Skin of body (tissue), 2 donors: Measurements from ENCODE around the gene SPINT1. TPM values are rescaled to one million over a fixed set of nuclear protein-coding genes. Genes with fewer than 3 reads are reported as not detected.
"Not testable (repeated sequence)": the region's sequence is repeated elsewhere in the genome, so short reads cannot be mapped to it uniquely, and the experiment has no call there.

ENCODE experiments used
- DNase-seq: peaks from one replicate; lab custom pipeline; 2025; lab: John Stamatoyannopoulos, UW
- total RNA-seq: library from RNA; depleted of rRNA; stranded (reverse); fragments of >200 nt; gene quantifications from one replicate; pipeline ENCODE4 v1.2.3, GENCODE V29; 2014

SPINT1 gene
- total RNA-seq, 1 donor from 2014 or later, result 50.8 TPM

- DNase-seq, result peak; percentile 59
These were observed 13.9 kb downstream of the SPINT1 start for GRCh38 chr15:40857601-40858341.

GRCh38 chr15:40858706-40859105 is 14.9 kb downstream of the SPINT1 start:
- no peak for DNase-seq

GRCh38 chr15:40859206-40859851 is 15.5 kb downstream of the SPINT1 start:
- DNase-seq, result no peak

GRCh38 chr15:40861147-40861546 is 17.3 kb downstream of the SPINT1 start:
- not testable (repeated sequence) for DNase-seq

GRCh38 chr15:40863660-40864270 is 19.9 kb downstream of the SPINT1 start:
- DNase-seq, result no peak

- no peak for DNase-seq
These were observed 23.4 kb downstream of the SPINT1 start for GRCh38 chr15:40867199-40867598.

GRCh38 chr15:40869686-40870085 is 25.8 kb downstream of the SPINT1 start:
- DNase-seq, result no peak

GRCh38 chr15:40870716-40871115 is 26.9 kb downstream of the SPINT1 start:
- no peak for DNase-seq

- no peak for DNase-seq
These were observed 28.1 kb downstream of the SPINT1 start for GRCh38 chr15:40871749-40872617.

GRCh38 chr15:40872791-40873693 is 29.2 kb downstream of the SPINT1 start:
- no peak for DNase-seq

- DNase-seq, result no peak
These were observed 30.1 kb downstream of the SPINT1 start, which contains the start of gene RHOV for GRCh38 chr15:40873694-40874561. Gene RHOV, minus strand, starts transcription at chr15:40874234. Its CDS starts 95 bp downstream, at chr15:40874139.

- no peak for DNase-seq
These were observed 32.3 kb downstream of the SPINT1 start for GRCh38 chr15:40875991-40876730.

GRCh38 chr15:40877694-40878093 is 33.8 kb downstream of the SPINT1 start:
- no peak for DNase-seq

- no peak for DNase-seq
These were observed 34.9 kb downstream of the SPINT1 start for GRCh38 chr15:40878785-40879184.

GRCh38 chr15:40879609-40880008 is 35.8 kb downstream of the SPINT1 start:
- no peak for DNase-seq

GRCh38 chr15:40881351-40881750 is 37.5 kb downstream of the SPINT1 start:
- no peak for DNase-seq

GRCh38 chr15:40886586-40886985 is 42.7 kb downstream of the SPINT1 start:
- no peak for DNase-seq

- DNase-seq, result no peak
These were observed 45.3 kb downstream of the SPINT1 start for GRCh38 chr15:40889112-40889511.

- no peak for DNase-seq
These were observed 47.3 kb downstream of the SPINT1 start for GRCh38 chr15:40891138-40891537.
